Tongue (tissue), 2 donors: Measurements from ENCODE around the gene LTB. TPM values are rescaled to one million over a fixed set of nuclear protein-coding genes. Genes with fewer than 3 reads are reported as not detected.
"Not testable (repeated sequence)": the region's sequence is repeated elsewhere in the genome, so short reads cannot be mapped to it uniquely, and the experiment has no call there.

Source experiments
- DNase-seq: peaks from one replicate; pipeline ENCODE4 v3.0.0-alpha.2; 2015
- total RNA-seq: library from RNA; depleted of rRNA; stranded (reverse); fragments of >200 nt; gene quantifications from one replicate; pipeline ENCODE4 v1.2.3, GENCODE V29; 2014

LTB gene
- total RNA-seq, 1 donor from 2014 or later: 1.7 TPM

DNA sequence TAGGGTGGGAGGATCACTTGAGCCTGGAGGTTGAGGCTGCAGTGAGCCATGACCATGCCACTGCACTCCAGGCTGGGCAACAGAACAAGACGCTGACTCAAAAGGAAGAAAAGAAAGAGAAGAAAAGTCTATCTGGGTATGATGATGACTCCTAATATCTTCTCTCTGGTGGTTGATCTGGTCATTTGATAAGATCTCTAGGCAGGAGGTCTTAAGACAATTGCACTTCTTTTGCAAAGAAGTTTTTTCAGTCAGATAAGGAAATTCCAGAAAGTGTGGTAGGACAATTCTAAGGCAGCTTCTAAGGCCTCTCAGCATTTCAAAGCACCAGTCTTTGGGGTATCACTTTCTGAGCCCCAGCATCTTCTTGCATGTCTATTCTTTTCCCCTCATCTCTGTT is 25.1 kb upstream of the LTB start:
- no peak for DNase-seq

DNA sequence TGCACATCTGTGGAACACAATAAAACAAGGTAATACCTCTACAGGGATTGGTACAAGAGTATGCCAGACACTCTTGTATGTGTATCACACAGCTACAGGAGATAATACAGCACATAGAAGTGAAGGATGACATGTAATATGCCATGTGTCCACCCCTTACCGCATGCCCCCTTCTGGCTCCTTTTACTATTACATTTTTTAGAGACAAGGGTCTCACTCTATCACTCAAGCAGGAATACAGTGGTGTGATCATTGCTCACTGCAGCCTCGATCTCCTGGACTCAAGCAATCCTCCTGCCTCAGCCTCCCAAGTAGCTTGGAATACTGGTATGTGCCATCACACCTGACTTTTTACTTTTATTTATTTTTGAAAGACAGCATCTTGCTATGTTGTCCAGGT is 14.8 kb upstream of the LTB start:
- no peak for DNase-seq

DNA sequence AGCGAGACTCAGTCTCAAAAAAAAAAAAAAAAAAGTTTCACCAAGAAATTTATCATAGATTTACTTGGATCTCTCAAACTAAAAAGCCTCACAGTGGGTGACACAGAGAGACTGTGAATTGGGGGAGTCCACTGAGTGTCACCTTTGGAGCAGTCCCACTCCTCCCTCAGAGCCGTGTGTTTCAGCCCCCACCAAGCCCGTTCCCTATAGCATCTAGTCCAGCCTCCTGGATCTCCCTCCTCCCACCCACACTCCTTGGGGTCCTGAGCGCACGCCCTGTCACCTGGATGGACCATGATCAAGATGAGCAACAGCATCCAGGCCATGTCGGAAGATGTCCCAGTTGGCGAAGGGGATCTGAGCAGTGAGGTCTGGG is 10.2 kb upstream of the LTB start:
- DNase-seq: no peak

DNA sequence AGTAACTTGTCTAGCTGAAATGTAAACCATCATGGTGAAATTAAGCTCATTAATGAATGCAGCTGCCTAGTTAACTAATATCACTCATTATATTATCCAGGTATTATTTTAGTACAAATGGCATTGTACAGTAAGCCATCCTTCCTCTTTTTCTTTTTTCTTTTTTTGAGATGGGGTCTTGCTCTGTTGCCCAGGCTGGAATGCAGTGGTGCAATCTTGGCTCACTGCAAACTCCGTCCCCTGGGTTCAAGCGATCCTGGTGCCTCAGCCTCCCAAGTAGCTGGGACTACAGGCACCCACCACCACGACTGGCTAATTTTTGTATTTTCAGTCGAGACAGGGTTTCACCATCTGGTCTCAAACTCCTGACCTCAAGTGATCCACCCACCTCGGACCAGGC is 8.5 kb upstream of the LTB start:
- not testable (repeated sequence) for DNase-seq

DNA sequence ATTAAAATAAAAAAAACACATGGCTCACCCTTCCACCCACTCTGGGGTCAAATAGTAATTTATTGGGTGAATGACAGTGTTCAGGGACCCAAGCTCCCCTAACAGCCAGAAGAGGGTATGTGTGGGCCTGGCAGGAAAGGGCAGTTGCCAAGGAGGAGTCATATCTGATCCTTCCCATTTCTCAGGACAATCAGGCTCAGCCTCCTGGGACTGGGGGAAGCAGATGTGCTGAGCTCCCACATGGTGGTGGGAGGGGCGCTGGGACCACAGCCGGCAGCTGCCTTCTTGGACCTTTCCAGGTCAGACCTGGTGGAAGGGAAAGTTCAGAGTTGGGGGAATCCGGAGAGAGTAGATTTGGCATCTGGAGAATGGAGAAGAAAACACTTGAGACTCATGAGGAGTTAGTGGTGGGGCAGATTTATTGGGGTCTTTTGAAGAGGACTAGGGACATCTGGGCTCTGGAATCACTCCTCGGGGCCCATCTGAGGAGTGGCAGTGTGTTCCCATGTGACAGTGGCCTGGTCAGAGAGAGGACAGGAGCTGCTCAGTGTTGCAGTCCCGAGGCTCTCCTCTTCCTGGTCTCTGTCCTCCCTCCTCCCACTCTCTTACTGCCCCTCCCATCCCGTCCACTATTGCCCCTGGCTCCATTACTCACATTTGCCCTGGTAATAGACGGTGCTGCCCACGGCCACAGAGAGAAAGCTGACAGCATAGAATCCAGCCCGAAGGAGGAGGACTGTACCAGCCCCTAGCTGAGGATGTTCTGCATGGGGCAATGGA is 6.8 kb upstream of the LTB start:
- DNase-seq: no peak

DNA sequence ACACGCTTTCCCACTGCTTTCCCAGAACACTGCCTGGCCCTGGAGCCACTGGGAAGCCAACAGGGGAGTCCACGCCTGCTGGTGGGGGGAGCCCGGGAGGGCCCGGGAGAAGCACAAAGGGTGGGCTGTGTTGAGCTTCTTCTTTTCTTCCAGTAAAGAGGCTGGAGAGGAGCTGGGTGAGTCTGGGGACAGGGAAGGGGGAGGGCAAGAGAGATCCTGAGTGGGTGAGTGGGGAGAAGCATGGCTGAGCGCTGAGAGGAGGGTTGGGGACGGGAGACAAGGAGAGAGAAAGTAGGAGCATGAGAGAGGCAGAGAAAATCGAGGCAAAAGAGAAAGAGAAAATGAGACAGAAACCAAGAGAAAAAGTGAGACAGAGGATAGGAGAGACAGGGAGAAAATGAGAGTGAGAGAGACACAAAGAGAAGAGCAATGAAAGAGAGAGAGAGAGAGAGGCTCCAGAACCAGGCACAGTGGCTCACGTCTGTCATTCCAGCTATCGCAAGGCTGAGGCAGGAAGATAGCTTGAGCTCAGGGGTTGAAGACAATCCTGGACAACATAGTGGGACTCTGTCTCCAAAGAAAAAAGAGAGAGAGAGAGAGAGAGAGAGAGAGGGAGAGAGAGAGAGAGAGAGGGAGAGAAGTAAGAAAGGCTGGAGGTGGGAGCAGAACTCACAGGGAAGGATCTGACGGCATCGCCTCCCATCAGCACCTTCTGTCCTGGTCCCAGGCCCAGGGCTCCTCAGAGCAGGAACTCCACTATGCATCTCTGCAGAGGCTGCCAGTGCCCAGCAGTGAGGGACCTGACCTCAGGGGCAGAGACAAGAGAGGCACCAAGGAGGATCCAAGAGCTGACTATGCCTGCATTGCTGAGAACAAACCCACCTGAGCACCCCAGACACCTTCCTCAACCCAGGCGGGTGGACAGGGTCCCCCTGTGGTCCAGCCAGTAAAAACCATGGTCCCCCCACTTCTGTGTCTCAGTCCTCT is 5.9 kb upstream of the LTB start:
- no peak for DNase-seq

DNA sequence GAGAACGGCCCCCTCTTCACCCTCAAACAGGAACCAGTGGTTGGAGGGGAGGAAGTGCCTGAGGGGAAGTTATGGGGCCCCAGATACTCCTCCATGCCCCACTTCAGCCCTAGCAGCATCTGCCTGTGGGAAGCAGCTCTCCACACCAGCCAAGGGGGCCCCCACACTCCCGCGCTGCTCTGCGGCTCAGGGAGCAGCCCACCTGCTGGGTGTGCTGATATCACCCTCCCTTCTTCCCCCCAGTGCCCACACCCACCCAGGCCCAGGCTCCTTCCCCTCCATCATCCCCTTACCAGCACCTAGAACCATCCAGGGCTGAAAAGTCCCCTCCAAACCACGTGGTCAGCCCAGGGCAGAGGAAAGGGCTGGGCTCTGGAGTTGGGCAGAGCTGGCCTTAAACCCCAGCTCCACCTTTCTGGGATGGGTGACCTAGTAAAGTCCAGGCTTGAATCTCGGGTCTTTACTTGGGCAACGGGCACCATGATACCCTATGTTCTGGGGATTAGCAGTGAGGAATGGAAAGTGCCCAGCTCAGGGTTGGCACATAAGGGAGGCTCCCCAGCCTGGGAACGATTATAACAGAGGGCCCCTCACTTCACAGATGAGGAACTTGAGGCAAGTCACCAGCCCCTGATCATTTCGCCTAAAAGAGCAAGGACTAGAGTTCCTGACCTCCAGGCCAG is 4.5 kb upstream of the LTB start:
- no peak for DNase-seq

DNA sequence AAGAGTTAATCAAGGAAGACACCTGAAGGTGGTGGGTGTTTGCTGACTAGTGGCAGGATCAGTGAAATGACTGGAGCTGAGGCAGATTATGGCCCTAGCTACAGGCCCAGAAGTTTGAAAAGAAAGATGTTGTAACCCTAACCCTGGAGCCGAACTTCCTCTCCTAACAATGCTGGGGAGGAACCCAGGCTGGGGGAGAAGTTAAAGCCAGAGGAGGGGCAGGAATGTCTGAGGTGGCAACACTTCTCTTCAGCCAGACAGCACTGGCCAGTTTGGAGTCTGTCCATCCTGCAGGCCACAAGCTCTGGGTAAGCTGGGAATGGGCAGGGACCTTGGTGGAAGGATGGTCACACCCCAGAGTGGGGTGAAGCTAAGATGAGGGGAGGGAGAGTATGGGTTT is 3.8 kb upstream of the LTB start, which contains the start of gene LST1:
TSS of gene LST1 (plus strand) at position 270 of the 400 bp plus-strand sequence. CDS start 1,023 bp downstream, outside the sequence.
- no peak for DNase-seq

DNA sequence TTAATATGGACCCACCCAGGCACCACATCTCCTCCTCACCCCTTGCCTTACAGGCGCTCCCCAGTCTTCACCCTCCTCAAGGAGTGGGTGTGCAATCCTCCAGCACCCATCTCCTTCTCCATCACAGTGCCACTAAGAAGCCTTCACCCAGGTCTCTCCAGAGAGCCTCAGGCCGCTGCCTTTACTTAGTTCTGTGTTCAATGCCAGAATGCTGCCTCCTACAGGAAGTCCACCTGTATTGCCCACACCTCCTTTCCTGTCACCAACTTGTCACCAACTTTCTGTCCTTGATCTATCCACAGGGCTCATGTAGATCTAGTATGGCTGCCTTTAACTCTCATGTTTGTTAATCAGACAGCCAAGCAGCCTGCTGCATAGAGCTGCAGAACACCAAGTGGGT is 3.3 kb upstream of the LTB start:
- DNase-seq: no peak

DNA sequence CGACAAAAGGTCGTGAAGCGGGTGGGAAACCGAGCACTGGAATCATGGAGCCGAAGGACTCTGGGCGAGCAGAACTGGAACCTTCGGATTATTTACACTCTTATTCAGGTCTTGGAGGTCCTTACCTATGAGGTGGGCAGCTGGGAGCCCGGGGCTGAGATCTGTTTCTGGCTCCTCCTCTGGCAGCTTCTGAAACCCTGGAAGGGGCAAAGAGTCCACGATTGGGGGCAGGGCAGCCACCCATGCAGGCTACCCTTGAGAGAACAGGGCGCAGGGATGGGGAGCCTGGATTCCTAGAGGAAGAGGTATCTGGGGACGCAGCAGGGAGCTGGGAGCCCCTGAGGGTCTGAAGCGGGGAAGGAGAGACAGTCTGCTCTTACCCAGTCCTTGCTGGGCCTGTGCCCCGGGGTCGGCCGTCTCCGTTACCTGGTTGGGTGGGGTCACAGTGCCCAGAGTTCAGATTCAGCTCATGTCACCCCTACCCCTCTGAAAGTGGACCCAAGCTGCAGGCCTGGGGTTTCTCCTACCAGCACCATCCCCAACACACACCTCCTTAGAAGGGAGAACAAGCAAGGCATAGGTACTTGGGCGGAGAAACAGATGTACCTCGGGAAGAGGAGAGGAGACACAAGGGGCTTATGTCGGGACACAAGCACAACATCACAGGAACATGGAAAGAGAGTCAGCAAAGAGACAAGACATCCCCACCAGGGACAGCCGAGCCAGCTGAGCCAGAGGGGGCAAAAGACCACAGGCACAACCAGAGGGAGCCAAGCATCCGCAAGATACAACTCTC is 592 bp downstream of the LTB start:
- no peak for DNase-seq

DNA sequence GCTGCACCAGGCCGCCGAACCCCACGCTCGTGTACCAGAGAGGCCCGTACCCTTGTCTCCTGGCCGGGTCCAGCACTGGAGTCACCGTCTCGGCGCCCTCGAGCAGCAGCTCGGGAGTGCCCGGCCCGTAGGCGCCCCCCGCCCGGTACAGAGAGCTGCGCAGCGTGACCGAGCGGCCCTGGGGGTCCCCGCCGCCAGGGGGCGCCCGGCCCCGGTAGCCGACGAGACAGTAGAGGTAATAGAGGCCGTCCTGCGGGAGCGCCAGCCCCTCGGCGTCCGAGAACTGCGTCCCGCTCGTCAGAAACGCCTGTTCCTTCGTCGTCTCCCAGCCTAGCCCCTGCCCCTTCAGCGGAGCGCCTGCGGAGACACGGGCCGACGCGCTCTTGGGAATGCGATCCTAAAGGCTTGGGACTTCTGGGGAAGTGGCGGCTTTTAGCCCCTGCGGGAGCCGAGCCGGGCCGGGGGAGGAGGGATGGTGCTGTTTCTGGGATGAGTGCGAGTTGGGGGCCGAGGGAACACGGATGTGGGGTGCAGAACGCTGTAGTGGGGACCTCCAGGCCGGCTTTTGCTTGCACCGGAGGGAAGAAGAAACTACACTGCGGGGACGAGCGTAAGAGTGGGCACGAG is 1.3 kb downstream of the LTB start:
- peak; percentile 91 for DNase-seq

DNA sequence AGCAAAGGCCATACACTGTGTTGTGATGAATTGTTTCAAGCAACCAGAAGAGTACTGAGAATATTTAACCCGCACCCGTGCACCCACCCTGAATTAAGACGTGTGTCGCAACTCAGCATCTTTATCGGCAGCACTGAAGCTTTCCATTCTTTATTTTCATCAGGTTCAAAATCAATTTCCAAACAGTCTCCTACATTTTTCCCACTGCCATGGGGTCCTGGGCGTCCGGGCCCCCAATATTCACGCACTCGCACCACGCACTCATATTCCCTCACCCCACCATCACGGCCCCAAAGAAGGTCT is 1.8 kb downstream of the LTB start:
- DNase-seq: no peak

DNA sequence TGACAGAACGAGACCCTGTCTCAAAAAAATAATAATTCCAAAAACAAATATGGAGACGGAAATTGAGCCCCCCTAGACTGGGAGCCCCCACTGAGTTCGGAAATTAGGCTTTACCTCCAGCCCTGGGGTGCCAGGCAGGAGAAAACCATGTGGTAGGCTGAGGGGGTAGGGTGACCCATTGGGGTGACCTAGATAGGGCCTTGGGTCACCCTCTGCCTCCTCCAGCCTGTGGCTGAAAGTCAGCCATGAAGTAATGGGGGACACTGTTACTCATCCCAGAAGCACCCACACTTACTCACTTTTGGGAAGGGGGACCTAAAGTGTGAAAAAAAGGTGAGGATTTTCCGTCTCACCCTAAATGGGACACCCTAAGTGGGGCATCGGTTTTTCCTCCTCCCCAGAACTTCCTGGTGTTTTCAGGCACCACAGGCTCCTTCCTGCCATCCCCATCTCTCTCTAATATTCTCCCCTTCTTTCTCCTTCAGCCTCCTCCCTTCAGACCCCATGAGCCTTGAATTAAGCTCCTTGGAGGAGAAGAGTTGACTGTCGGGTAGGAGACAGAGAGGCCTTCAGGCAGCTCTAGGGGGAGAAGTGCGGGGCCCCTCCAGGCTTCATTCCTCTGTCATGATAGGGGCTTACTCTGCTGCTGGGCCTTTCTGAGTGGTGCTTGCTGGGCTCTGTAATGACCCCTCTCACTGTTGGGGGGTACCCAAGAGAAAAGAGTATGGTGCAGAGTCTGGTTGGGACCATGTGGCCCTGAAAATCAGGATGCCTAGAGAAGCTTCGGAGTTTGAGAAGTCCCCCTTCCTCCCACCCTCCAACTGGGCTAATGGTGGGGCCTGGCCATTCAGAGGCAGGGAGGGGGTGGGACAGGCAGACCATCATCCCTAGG is 2.4 kb downstream of the LTB start:
- no peak for DNase-seq

DNA sequence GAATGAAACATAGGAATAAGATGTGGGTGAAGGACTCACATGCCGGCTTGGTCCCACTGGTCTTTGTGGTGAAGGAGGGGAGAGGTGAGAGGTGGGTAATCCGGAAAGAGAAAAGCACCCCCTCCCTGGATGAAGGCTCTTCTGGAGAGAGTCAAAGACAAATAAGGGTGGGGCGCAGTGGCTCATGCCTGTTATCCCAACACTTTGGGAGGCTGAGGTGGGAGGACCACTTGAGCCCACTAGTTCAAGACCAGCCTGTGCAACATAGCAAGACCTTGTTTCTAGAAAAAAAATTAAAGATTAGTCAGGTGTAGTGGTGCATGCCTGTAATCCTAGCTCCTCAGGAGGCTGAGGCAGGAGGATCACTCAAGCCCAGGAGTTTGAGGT is 3.1 kb downstream of the LTB start:
- DNase-seq: no peak

DNA sequence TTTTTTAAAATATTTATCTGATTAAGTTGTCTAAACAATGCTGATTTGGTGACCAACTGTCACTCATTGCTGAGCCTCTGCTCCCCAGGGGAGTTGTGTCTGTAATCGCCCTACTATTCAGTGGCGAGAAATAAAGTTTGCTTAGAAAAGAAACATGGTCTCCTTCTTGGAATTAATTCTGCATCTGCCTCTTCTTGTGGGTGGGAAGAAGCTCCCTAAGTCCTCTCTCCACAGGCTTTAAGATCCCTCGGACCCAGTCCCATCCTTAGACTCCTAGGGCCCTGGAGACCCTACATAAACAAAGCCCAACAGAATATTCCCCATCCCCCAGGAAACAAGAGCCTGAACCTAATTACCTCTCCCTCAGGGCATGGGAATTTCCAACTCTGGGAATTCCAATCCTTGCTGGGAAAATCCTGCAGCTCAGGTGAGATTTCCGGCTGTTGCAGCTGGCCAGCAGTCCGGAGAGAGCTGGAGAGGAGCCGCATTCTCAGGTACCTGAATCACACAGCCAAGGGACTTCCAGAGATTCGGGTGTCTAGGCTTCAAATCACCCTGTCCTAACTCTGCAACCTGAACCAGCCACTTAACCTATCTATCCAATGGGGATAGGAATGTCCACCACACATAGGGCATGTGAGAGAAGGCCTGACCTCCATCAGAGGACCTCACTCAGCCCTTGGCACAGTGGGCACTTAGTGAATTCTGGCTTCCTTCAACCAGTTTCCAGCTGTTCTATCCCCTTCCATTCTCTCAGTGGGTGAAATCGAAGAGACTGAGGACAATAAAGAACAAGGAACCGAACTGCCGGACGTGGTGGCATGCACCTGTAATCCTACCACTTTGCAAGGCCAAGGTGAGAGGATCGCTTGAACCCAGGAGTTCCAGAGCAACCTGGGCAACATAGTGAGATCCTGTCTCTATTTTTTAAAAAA is 3.8 kb downstream of the LTB start:
- no peak for DNase-seq

DNA sequence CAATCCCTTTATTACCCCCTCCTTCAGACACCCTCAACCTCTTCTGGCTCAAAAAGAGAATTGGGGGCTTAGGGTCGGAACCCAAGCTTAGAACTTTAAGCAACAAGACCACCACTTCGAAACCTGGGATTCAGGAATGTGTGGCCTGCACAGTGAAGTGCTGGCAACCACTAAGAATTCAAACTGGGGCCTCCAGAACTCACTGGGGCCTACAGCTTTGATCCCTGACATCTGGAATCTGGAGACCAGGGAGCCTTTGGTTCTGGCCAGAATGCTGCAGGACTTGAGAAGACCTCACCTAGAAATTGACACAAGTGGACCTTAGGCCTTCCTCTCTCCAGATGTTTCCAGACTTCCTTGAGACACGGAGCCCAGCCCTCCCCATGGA is 4.7 kb downstream of the LTB start:
- DNase-seq: no peak

DNA sequence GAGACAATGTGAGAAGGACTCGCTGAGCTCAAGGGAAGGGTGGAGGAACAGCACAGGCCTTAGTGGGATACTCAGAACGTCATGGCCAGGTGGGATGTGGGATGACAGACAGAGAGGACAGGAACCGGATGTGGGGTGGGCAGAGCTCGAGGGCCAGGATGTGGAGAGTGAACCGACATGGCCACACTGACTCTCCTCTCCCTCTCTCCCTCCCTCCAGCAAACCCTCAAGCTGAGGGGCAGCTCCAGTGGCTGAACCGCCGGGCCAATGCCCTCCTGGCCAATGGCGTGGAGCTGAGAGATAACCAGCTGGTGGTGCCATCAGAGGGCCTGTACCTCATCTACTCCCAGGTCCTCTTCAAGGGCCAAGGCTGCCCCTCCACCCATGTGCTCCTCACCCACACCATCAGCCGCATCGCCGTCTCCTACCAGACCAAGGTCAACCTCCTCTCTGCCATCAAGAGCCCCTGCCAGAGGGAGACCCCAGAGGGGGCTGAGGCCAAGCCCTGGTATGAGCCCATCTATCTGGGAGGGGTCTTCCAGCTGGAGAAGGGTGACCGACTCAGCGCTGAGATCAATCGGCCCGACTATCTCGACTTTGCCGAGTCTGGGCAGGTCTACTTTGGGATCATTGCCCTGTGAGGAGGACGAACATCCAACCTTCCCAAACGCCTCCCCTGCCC is 5.2 kb downstream of the LTB start:
- no peak for DNase-seq

DNA sequence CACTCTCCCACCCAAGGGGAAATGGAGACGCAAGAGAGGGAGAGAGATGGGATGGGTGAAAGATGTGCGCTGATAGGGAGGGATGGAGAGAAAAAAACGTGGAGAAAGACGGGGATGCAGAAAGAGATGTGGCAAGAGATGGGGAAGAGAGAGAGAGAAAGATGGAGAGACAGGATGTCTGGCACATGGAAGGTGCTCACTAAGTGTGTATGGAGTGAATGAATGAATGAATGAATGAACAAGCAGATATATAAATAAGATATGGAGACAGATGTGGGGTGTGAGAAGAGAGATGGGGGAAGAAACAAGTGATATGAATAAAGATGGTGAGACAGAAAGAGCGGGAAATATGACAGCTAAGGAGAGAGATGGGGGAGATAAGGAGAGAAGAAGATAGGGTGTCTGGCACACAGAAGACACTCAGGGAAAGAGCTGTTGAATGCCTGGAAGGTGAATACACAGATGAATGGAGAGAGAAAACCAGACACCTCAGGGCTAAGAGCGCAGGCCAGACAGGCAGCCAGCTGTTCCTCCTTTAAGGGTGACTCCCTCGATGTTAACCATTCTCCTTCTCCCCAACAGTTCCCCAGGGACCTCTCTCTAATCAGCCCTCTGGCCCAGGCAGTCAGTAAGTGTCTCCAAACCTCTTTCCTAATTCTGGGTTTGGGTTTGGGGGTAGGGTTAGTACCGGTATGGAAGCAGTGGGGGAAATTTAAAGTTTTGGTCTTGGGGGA is 6.1 kb downstream of the LTB start:
- no peak for DNase-seq
